Spleen (tissue), 7 donors: Measurements from ENCODE around the gene EHD4.

ENCODE experiments used
- POLR2A ChIP-seq, 3 donors: fragments of 450-650 bp; IDR thresholded peaks; one replicate each; pipeline ENCODE4 v1.5.1; 2017; ENCODE audit warnings: antibody characterized with exemption in 3 of 3, mild to moderate bottlenecking in 1 of 3
- POLR2AphosphoS5 ChIP-seq, 3 donors: sonication (generic); formaldehyde crosslinking; IDR thresholded peaks; one replicate each; pipeline ENCODE4 v1.5.1; 2017; ENCODE audit warnings: antibody characterized with exemption in 3 of 3
- TF ChIP-seq, protein P1 (sequence below), 11 experiments: fragments of 200-600 bp in 7 of 11; fragments of 450-650 bp in 4 of 11; sonication (generic) in 4 of 11; IDR thresholded peaks in 8 of 11; conservative IDR thresholded peaks in 3 of 11; 1 replicate in 7 of 11; 2 replicates in 4 of 11; pipeline versions ENCODE4 v1.4.0 to v1.8.0; 2016 to 2021; ENCODE audit warnings: antibody characterized with exemption in 11 of 11, inconsistent platforms in 4 of 11, mild to moderate bottlenecking in 1 of 11
- donor health status: DM: no; HTN: no; CAD: no; lungs with moderate emphysema.
- donor health status: DM: no; HTN: no; CAD: no.
- donor health status: DM: no; HTN: no; CAD: no.

DNA sequence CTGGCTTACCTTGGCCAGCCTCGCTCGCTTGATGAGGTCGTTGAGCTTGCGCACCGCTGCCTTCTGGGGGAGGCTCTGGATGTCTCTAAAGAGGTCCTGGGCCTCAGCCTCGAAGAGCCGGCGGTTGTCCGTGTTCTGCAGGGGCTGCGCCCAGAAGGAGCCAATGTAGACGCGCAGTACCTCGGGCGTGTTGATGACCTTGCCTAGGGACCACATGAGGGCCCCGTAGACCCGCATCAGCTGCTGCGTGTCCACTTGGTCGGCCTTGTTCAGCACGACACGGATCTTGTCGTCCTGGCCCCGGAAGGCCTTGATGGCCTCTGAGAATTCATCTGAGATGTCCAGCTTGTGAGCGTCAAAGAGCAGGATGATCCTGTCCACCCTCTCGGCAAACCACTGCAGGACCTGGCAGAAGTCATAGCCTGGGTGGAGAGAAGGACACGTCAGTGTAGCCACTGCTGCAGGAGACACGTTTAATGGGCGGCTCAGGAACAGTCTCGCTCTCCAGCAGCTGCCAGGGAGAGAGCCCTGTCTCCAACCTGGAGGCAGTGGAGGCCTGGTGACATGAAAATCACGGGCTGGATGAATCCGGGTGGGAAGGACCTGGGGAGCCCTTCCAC, 53.0 kb downstream of the EHD4 start:
- TF ChIP-seq, protein P1, sequence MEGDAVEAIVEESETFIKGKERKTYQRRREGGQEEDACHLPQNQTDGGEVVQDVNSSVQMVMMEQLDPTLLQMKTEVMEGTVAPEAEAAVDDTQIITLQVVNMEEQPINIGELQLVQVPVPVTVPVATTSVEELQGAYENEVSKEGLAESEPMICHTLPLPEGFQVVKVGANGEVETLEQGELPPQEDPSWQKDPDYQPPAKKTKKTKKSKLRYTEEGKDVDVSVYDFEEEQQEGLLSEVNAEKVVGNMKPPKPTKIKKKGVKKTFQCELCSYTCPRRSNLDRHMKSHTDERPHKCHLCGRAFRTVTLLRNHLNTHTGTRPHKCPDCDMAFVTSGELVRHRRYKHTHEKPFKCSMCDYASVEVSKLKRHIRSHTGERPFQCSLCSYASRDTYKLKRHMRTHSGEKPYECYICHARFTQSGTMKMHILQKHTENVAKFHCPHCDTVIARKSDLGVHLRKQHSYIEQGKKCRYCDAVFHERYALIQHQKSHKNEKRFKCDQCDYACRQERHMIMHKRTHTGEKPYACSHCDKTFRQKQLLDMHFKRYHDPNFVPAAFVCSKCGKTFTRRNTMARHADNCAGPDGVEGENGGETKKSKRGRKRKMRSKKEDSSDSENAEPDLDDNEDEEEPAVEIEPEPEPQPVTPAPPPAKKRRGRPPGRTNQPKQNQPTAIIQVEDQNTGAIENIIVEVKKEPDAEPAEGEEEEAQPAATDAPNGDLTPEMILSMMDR (IDR thresholded peaks at IDR 0.05 in 8 of 11, conservative IDR thresholded peaks at IDR 0.05 in 3 of 11): no peak
- TF ChIP-seq POLR2AphosphoS5 (IDR thresholded peaks at IDR 0.05): peak in 1 of 3 donors; percentile 30
- no peak for TF ChIP-seq POLR2A (IDR thresholded peaks at IDR 0.05)
